ENCODE data around the gene ARPC5.
"Not testable (repeated sequence)": the region's sequence is repeated elsewhere in the genome, so short reads cannot be mapped to it uniquely, and the experiment has no call there.

Gene ARPC5

DNA sequence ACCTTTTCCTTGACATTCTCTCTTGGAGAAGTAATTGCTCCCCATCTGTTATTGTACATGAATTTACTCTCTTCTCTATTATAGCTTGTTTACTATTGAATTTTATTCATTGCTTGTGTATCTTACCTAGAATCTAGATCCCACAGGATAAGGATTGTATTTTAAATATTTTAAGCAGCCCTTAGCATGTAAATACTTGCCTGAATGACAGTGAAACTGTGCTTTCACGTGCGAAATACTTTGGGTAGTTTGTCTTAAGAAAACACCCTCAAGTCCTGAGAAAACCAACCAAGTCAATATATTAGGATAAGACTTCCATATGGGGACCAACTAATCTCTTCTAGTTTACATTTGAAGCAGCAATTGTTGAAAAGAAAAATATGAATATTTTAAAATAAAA lies 15.3 kb downstream of the ARPC5 start:
- Histone ChIP-seq H3K4me2 (ENCODE audit: low read length) (no peak overlapping the region), H3K36me3 (ENCODE audit: insufficient read depth, low read length) (peaks cover 9% of the 10 kb centered on the region; the same call in 1 of the 2 replicates), H3K9ac (ENCODE audit: low read length) (no peak overlapping the region), H3K9me2 (ENCODE audit: low read depth, low read length) (no peaks in the 10 kb centered on the region), H4K20me1 (ENCODE audit: insufficient read depth, low read length) (no peaks in the 10 kb centered on the region), H2AFZ (ENCODE audit: low read length) (no peak overlapping the region), H3K27ac (ENCODE audit: low read depth, low read length, poor library complexity, severe bottlenecking) (no peak overlapping the region), H3K27me3 (ENCODE audit: insufficient read depth, low read length) (no peaks in the 10 kb centered on the region), H3F3A (ENCODE audit: insufficient read depth, low read length) (no peaks in the 10 kb centered on the region), H3K79me2 (ENCODE audit: insufficient read depth, low read length) (no peaks in the 10 kb centered on the region), H3K9me3 (ENCODE audit: low read length) (no peaks in the 10 kb centered on the region), H3K4me3 (ENCODE audit: low read depth, low read length, poor library complexity, severe bottlenecking) (no peak overlapping the region), H3K4me1 (ENCODE audit: insufficient read depth, low read length, severe bottlenecking) (no peaks in the 10 kb centered on the region)
- TF ChIP-seq, protein P1, sequence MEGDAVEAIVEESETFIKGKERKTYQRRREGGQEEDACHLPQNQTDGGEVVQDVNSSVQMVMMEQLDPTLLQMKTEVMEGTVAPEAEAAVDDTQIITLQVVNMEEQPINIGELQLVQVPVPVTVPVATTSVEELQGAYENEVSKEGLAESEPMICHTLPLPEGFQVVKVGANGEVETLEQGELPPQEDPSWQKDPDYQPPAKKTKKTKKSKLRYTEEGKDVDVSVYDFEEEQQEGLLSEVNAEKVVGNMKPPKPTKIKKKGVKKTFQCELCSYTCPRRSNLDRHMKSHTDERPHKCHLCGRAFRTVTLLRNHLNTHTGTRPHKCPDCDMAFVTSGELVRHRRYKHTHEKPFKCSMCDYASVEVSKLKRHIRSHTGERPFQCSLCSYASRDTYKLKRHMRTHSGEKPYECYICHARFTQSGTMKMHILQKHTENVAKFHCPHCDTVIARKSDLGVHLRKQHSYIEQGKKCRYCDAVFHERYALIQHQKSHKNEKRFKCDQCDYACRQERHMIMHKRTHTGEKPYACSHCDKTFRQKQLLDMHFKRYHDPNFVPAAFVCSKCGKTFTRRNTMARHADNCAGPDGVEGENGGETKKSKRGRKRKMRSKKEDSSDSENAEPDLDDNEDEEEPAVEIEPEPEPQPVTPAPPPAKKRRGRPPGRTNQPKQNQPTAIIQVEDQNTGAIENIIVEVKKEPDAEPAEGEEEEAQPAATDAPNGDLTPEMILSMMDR (IDR thresholded peaks at IDR 0.05; ENCODE audit: low read length), result no peak
- no peak for TF ChIP-seq EZH2 (IDR thresholded peaks at IDR 0.05; ENCODE audit: borderline replicate concordance, low read length)

DNA sequence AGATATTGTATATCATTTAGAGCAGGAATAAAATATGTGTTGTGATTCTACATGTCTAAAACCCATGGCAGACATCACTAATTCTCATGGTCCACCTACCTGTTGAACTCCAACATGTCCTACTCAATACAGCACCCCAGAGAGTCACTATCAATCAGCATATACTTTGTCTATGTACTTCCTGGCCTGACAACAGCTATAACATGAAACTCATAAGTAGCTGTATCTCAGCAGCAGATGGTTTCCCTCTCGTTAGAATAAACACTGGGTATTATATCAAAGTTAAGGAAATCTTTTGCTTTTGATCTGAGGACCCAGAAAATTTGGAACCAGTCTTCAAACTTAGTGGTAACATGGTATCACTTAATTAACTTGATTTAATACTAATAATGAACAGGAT lies 15.8 kb downstream of the ARPC5 start:
- H3K4me2 ChIP-seq (ENCODE audit: low read length), result no peak overlapping the region

DNA sequence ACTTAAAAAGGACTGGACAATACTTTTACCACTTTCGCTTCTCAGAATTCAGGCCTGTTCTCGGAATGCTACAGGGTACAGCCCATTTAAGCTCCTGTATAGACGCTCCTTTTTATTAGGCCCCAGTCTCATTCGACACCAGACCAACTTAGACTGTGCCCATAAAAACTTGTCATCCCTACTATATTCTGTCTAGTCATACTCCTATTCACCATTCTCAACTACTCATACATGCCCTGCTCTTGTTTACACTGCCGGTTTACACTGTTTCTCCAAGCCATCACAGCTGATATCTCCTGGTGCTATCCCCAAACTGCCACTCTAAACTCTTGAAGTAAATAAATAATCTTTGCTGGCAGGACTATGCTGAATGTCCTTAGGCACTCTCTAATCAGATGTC lies 17.4 kb downstream of the ARPC5 start:
- H3K27me3 ChIP-seq (ENCODE audit: insufficient read depth, low read length); H3K4me3 ChIP-seq (ENCODE audit: low read depth, low read length, poor library complexity, severe bottlenecking); H4K20me1 ChIP-seq (ENCODE audit: insufficient read depth, low read length); H3K27ac ChIP-seq (ENCODE audit: low read depth, low read length, poor library complexity, severe bottlenecking); H3K9me3 ChIP-seq (ENCODE audit: low read length); H3K79me2 ChIP-seq (ENCODE audit: insufficient read depth, low read length); H3K36me3 ChIP-seq (ENCODE audit: insufficient read depth, low read length); H3K4me1 ChIP-seq (ENCODE audit: insufficient read depth, low read length, severe bottlenecking); H3F3A ChIP-seq (ENCODE audit: insufficient read depth, low read length); H3K4me2 ChIP-seq (ENCODE audit: low read length); H3K9me2 ChIP-seq (ENCODE audit: low read depth, low read length); H2AFZ ChIP-seq (ENCODE audit: low read length); H3K9ac ChIP-seq (ENCODE audit: low read length): not testable (repeated sequence)

More for the DNA sequence above, 15.8 kb downstream of the ARPC5 start:
- no peaks in the 10 kb centered on the region for H3K9me3 ChIP-seq (ENCODE audit: low read length)
- H3K4me3 ChIP-seq (ENCODE audit: low read depth, low read length, poor library complexity, severe bottlenecking), result no peak overlapping the region
- no peak overlapping the region for H3K9ac ChIP-seq (ENCODE audit: low read length)
- TF ChIP-seq, protein P1 (IDR thresholded peaks at IDR 0.05; ENCODE audit: low read length), result no peak
- no peak for TF ChIP-seq EZH2 (IDR thresholded peaks at IDR 0.05; ENCODE audit: borderline replicate concordance, low read length)
- H4K20me1 ChIP-seq (ENCODE audit: insufficient read depth, low read length), result no peaks in the 10 kb centered on the region
- H3K27me3 ChIP-seq (ENCODE audit: insufficient read depth, low read length), result no peaks in the 10 kb centered on the region
- peaks cover 3% of the 10 kb centered on the region; the same call in 1 of the 2 replicates for H3K36me3 ChIP-seq (ENCODE audit: insufficient read depth, low read length)
- no peak overlapping the region for H2AFZ ChIP-seq (ENCODE audit: low read length)
- no peaks in the 10 kb centered on the region for H3K9me2 ChIP-seq (ENCODE audit: low read depth, low read length)
- H3K79me2 ChIP-seq (ENCODE audit: insufficient read depth, low read length), result no peaks in the 10 kb centered on the region
- H3K27ac ChIP-seq (ENCODE audit: low read depth, low read length, poor library complexity, severe bottlenecking), result no peak overlapping the region
- no peaks in the 10 kb centered on the region for H3K4me1 ChIP-seq (ENCODE audit: insufficient read depth, low read length, severe bottlenecking)
- no peaks in the 10 kb centered on the region for H3F3A ChIP-seq (ENCODE audit: insufficient read depth, low read length)

DNA sequence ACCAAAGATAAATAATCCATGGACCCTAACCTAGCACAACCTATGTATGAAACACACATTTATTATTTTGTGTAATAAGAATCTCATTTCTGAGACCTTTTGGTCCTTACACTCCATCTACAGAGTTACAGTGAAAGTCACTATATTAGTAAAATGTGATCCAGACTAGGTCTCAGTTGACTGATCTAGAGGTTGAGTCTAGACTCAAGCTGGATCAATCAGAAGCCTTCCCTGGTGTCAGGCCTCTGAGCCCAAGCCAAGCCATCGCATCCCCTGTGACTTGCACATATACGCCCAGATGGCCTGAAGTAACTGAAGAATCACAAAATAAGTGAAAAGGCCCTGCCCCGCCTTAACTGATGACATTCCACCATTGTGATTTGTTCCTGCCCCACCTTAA lies 22.6 kb downstream of the ARPC5 start:
- H3K9me3 ChIP-seq (ENCODE audit: low read length); H4K20me1 ChIP-seq (ENCODE audit: insufficient read depth, low read length); H3K9me2 ChIP-seq (ENCODE audit: low read depth, low read length); H3K4me2 ChIP-seq (ENCODE audit: low read length); H3K9ac ChIP-seq (ENCODE audit: low read length); H3K36me3 ChIP-seq (ENCODE audit: insufficient read depth, low read length); H2AFZ ChIP-seq (ENCODE audit: low read length); H3F3A ChIP-seq (ENCODE audit: insufficient read depth, low read length); H3K79me2 ChIP-seq (ENCODE audit: insufficient read depth, low read length); H3K27me3 ChIP-seq (ENCODE audit: insufficient read depth, low read length); H3K4me1 ChIP-seq (ENCODE audit: insufficient read depth, low read length, severe bottlenecking); H3K27ac ChIP-seq (ENCODE audit: low read depth, low read length, poor library complexity, severe bottlenecking); H3K4me3 ChIP-seq (ENCODE audit: low read depth, low read length, poor library complexity, severe bottlenecking): not testable (repeated sequence)

Measured in OCI-LY1 (cell line).